OCI-LY7 (cell line): ENCODE results near the gene RPA3.

Source experiments
- CTCF ChIP-seq: fragments of 200-600 bp; sonication (generic); conservative IDR thresholded peaks from 2 replicates; pipeline ENCODE4 v1.5.1; 2014; ENCODE audit warnings: mild to moderate bottlenecking, antibody characterized with exemption, low read length, moderate library complexity, mixed read lengths
- EZH2phosphoT487 ChIP-seq: fragments of 200-600 bp; sonication (generic); IDR thresholded peaks from 2 replicates; pipeline ENCODE4 v1.6.1; 2018; ENCODE audit warnings: low read depth, borderline replicate concordance, mild to moderate bottlenecking, mixed run types, antibody characterized with exemption, low read length, moderate library complexity, mixed read lengths

GRCh38 chr7:7751243-7752092, 33.1 kb upstream of the RPA3 start:
- TF ChIP-seq CTCF: no peak
- TF ChIP-seq EZH2phosphoT487: no peak
